ENCODE data around the gene CAPN13.

The CAPN13 gene

GRCh38 chr2:30784682-30785081, 22.6 kb downstream of the CAPN13 start:
- no peak for DNase-seq

GRCh38 chr2:30781961-30782533, 25.2 kb downstream of the CAPN13 start:
- no peak for DNase-seq

GRCh38 chr2:30781451-30781850, 25.8 kb downstream of the CAPN13 start:
- no peak for DNase-seq

- DNase-seq = no peak
Measured at GRCh38 chr2:30780776-30781330, 26.4 kb downstream of the CAPN13 start.

GRCh38 chr2:30778611-30779010, 28.6 kb downstream of the CAPN13 start:
- no peak for DNase-seq

GRCh38 chr2:30777661-30778505, 29.4 kb downstream of the CAPN13 start:
- DNase-seq = no peak

GRCh38 chr2:30776831-30777635, 30.2 kb downstream of the CAPN13 start:
- peak; percentile 13 for DNase-seq

- DNase-seq = no peak
Measured at GRCh38 chr2:30775833-30776232, 31.4 kb downstream of the CAPN13 start.

GRCh38 chr2:30772021-30772705, 35.1 kb downstream of the CAPN13 start:
- DNase-seq = no peak

GRCh38 chr2:30770816-30771576, 36.2 kb downstream of the CAPN13 start:
- DNase-seq = peak; percentile 4

GRCh38 chr2:30769891-30770462, 37.3 kb downstream of the CAPN13 start:
- DNase-seq = peak; percentile 4

GRCh38 chr2:30769481-30769780, 37.8 kb downstream of the CAPN13 start:
- DNase-seq = no peak

GRCh38 chr2:30768708-30769480, 38.4 kb downstream of the CAPN13 start:
- peak; percentile 13 for DNase-seq

- peak; percentile 6 for DNase-seq
Measured at GRCh38 chr2:30768036-30768686, 39.1 kb downstream of the CAPN13 start.

- DNase-seq = peak; percentile 3
Measured at GRCh38 chr2:30766666-30767065, 40.6 kb downstream of the CAPN13 start.

GRCh38 chr2:30765876-30766470, 41.3 kb downstream of the CAPN13 start:
- peak; percentile 8 for DNase-seq

GRCh38 chr2:30765191-30765590, 42.1 kb downstream of the CAPN13 start:
- peak; percentile 11 for DNase-seq

- DNase-seq = peak; percentile 21
Measured at GRCh38 chr2:30764021-30764800, 43.0 kb downstream of the CAPN13 start.

- peak; percentile 1 for DNase-seq
Measured at GRCh38 chr2:30763151-30763660, 44.0 kb downstream of the CAPN13 start.

All from activated CD4-positive, CD25-positive, alpha-beta regulatory T cell treated with anti-CD3 and anti-CD28 coated beads, Interleukin-2, amount 50 U/mL, for 72 hours (primary cell).